Measurements from ENCODE around the gene DISC1. TPM values are rescaled to one million over a fixed set of nuclear protein-coding genes. Genes with fewer than 3 reads are reported as not detected.
A peak's percentile ranks its signal among the peaks of the same experiment; 100 is the strongest.

Gene DISC1
- polyA plus RNA-seq, 3 donors, result 5.5 to 14.7 (median 5.8) TPM

DNA sequence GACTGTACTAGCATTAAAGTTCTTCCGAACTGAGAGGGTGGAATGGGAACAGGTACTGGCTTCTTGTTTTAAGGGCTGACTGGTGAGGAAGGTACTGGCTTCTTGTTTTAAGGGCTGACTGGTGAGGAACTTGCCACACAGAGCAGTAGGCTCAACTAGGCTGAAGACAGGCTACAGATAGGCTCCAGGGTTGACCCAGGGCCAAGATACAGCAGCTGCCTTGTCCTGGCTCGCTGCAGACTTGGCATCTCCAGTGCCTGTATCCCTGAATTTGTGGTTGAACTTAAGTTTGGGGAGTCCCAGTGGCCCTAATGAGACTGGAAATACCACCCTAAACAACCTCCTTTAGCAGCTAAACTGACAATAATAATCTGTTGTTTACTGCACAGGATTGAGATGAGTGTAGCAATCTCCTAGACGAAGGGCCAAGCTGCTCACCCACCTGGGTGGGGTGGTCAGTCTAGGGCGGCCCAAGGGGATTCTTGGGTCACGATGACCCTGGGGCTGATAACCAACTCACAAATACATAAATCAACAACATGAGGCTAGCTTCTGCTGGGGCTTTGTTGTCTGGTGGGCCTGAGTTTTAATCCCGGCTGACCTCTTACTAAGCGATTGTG, 227.1 kb downstream of the DISC1 start:
- no peak for DNase-seq
- Histone ChIP-seq H3K36me3 (replicated peaks in 1 of 2; ENCODE audit: control insufficient read depth in 1 of 2, insufficient read depth in 2 of 2, low read length in 2 of 2) (peaks cover 4 to 54% of the 10 kb centered on the region in 2 donors), H3K4me2 (replicated peaks; ENCODE audit: extremely low read depth, low read length, poor library complexity, severe bottlenecking) (no peak overlapping the region), H3K4me3 (replicated peaks in 1 of 3; ENCODE audit: low read depth in 2 of 3, low read length in 3 of 3) (no peak overlapping the region), H4K20me1 (ENCODE audit: insufficient read depth, low read length) (peaks cover 59% of the 10 kb centered on the region), H2AFZ (ENCODE audit: insufficient read depth, low read depth, low read length, poor library complexity, severe bottlenecking) (no peak overlapping the region), H3K9ac (ENCODE audit: insufficient read depth, low read length, poor library complexity, severe bottlenecking) (no peak overlapping the region), H3K79me2 (ENCODE audit: insufficient read depth, low read length) (peaks cover 3% of the 10 kb centered on the region), H3K27me3 (ENCODE audit: control insufficient read depth in 2 of 2, insufficient read depth in 2 of 2, low read length in 2 of 2) (no peaks in the 10 kb centered on the region), H3K27ac (ENCODE audit: low read depth in 1 of 2, low read length in 2 of 2) (no peak overlapping the region), H3K9me3 (replicated peaks in 1 of 2; ENCODE audit: control insufficient read depth in 1 of 2, insufficient read depth in 1 of 2, low read length in 2 of 2) (no peaks in the 10 kb centered on the region), H3K4me1 (ENCODE audit: control insufficient read depth in 1 of 2, insufficient read depth in 2 of 2, low read length in 2 of 2) (peaks cover 2 to 8% of the 10 kb centered on the region in 2 donors)
- Mint-ChIP-seq H3K4me1 (peaks cover 16% of the 10 kb centered on the region), H3K36me3 (peaks cover 43 to 47% of the 10 kb centered on the region in 2 donors), H3K27me3 (ENCODE audit: low read depth in 3 of 3) (peaks cover 0 to 2% (median 0%) of the 10 kb centered on the region in 3 donors), H3K9me3 (no peaks in the 10 kb centered on the region), H3K27ac (peak overlapping the region in 2 of 7 donors; percentile 10 to 34), H3K4me3 (no peak overlapping the region)
- WGBS (ENCODE audit: insufficient coverage), result 86% methylated on average over 1 of the region's 7 CpGs
- intact Hi-C loops (cut with micrococcal nuclease), result no loop called here
- TF ChIP-seq, protein P1, sequence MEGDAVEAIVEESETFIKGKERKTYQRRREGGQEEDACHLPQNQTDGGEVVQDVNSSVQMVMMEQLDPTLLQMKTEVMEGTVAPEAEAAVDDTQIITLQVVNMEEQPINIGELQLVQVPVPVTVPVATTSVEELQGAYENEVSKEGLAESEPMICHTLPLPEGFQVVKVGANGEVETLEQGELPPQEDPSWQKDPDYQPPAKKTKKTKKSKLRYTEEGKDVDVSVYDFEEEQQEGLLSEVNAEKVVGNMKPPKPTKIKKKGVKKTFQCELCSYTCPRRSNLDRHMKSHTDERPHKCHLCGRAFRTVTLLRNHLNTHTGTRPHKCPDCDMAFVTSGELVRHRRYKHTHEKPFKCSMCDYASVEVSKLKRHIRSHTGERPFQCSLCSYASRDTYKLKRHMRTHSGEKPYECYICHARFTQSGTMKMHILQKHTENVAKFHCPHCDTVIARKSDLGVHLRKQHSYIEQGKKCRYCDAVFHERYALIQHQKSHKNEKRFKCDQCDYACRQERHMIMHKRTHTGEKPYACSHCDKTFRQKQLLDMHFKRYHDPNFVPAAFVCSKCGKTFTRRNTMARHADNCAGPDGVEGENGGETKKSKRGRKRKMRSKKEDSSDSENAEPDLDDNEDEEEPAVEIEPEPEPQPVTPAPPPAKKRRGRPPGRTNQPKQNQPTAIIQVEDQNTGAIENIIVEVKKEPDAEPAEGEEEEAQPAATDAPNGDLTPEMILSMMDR (IDR thresholded peaks at IDR 0.05), result no peak

- H2AFZ ChIP-seq (ENCODE audit: insufficient read depth, low read depth, low read length, poor library complexity, severe bottlenecking), result no peak overlapping the region
- H3K4me1 Mint-ChIP-seq, result peaks cover 16% of the 10 kb centered on the region
- no peak overlapping the region for H3K4me3 Mint-ChIP-seq
- WGBS (ENCODE audit: insufficient coverage), result no CpG with 5 or more reads among the region's 1 CpG
- peaks cover under 1% of the 10 kb centered on the region for H3K79me2 ChIP-seq (ENCODE audit: insufficient read depth, low read length)
- peaks cover 31 to 34% of the 10 kb centered on the region in 2 donors for H3K36me3 Mint-ChIP-seq
- no peaks in the 10 kb centered on the region for H3K9me3 Mint-ChIP-seq
- H3K4me2 ChIP-seq (replicated peaks; ENCODE audit: extremely low read depth, low read length, poor library complexity, severe bottlenecking), result no peak overlapping the region
- DNase-seq, result no peak
- no peak overlapping the region for H3K4me3 ChIP-seq (replicated peaks in 1 of 3; ENCODE audit: low read depth in 2 of 3, low read length in 3 of 3)
- peaks cover 0 to 41% of the 10 kb centered on the region in 2 donors for H3K36me3 ChIP-seq (replicated peaks in 1 of 2; ENCODE audit: control insufficient read depth in 1 of 2, insufficient read depth in 2 of 2, low read length in 2 of 2)
- H3K27ac ChIP-seq (ENCODE audit: low read depth in 1 of 2, low read length in 2 of 2), result peak overlapping the region in 1 of 2 donors; percentile 9
- peaks cover 60% of the 10 kb centered on the region for H4K20me1 ChIP-seq (ENCODE audit: insufficient read depth, low read length)
- H3K27ac Mint-ChIP-seq, result peak overlapping the region in 3 of 7 donors; percentile 23 to 65 (median 26)
- peaks cover 2 to 8% of the 10 kb centered on the region in 2 donors for H3K4me1 ChIP-seq (ENCODE audit: control insufficient read depth in 1 of 2, insufficient read depth in 2 of 2, low read length in 2 of 2)
- intact Hi-C loops (cut with micrococcal nuclease), result no loop called here
- H3K9me3 ChIP-seq (replicated peaks in 1 of 2; ENCODE audit: control insufficient read depth in 1 of 2, insufficient read depth in 1 of 2, low read length in 2 of 2), result no peaks in the 10 kb centered on the region
- H3K9ac ChIP-seq (ENCODE audit: insufficient read depth, low read length, poor library complexity, severe bottlenecking), result no peak overlapping the region
- TF ChIP-seq, protein P1 (IDR thresholded peaks at IDR 0.05), result no peak
- no peaks in the 10 kb centered on the region for H3K27me3 ChIP-seq (ENCODE audit: control insufficient read depth in 2 of 2, insufficient read depth in 2 of 2, low read length in 2 of 2)
- H3K27me3 Mint-ChIP-seq (ENCODE audit: low read depth in 3 of 3), result peaks cover 0 to 2% (median 0%) of the 10 kb centered on the region in 3 donors
Observed at GRCh38 chr1:231855361-231855760, 228.8 kb downstream of the DISC1 start.

Data from CD14-positive monocyte (primary cell).